ENCODE results near the gene LNPEP. TPM values are rescaled to one million over a fixed set of nuclear protein-coding genes. Genes with fewer than 3 reads are reported as not detected.
A peak's percentile ranks its signal among the peaks of the same experiment; 100 is the strongest.

Gene LNPEP
- total RNA-seq, 1 experiment from 2014 or later: 6.4 TPM

DNA sequence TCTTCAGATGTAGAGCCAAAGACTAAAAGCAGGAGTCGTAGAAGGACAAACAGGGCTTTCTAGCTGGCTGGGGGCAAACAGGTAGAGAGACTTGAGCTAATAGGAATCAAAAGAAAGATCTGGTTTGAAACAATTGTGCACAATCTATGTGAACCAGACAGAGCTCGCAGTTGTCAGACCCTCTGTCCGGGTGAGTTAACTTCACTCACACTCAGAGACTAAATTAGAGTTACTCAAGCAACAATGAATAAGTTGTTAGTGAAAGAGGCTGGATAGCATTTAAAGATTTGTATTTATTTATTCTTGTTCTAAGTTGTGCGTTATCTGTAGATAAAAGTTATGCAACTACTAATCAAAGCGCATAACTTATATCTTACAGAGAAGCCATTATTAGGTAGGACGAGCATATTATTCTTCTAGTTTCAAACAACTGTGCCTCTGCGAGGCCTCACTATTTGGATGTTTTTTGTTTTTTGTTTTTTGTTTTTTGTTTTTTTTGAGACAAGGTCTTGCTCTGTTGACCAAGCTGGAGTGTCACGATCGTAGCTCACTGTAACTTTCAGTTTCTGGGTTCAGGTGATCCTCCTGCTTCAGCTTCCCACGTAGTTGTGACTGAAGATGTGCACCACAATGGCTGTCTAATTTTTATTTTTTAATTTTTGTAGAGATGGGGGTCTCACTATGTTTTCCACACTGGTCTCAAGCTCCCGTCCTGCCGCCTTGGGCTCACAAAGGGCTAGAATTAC, 13.2 kb upstream of the LNPEP start:
- ATAC-seq (no peak), DNase-seq (ENCODE audit: low spot score) (no peak)
- H3K27ac Mint-ChIP-seq: no peak overlapping the region
- ChIA-PET CTCF (interaction anchor here (0.8 kb wide), 1 partner anchor 19 kb away, joined by 4 read pairs; no protein-coding TSS in a partner anchor), POLR2A (no interaction called here)
- no peaks in the 10 kb centered on the region for H3K36me3 Mint-ChIP-seq
- no peaks in the 10 kb centered on the region for H3K27me3 Mint-ChIP-seq (ENCODE audit: low read depth)
- H3K4me1 Mint-ChIP-seq: peaks cover 7% of the 10 kb centered on the region
- no peaks in the 10 kb centered on the region for H3K9me3 Mint-ChIP-seq
- no peak overlapping the region for H3K4me3 Mint-ChIP-seq
- TF ChIP-seq OVOL2 (CRISPR knock-in tag; IDR thresholded peaks at IDR 0.05; ENCODE audit: borderline replicate concordance) (no peak), SOX15 (CRISPR knock-in tag; IDR thresholded peaks at IDR 0.05) (no peak), ELF4 (CRISPR knock-in tag; IDR thresholded peaks at IDR 0.05; ENCODE audit: low read depth) (no peak), ESRRA (CRISPR knock-in tag; IDR thresholded peaks at IDR 0.05; ENCODE audit: borderline replicate concordance) (no peak), ZNF263 (CRISPR knock-in tag; IDR thresholded peaks at IDR 0.05; ENCODE audit: low read depth) (no peak), ZNF671 (CRISPR knock-in tag; IDR thresholded peaks at IDR 0.05) (no peak)
- TF ChIP-seq, protein P1, sequence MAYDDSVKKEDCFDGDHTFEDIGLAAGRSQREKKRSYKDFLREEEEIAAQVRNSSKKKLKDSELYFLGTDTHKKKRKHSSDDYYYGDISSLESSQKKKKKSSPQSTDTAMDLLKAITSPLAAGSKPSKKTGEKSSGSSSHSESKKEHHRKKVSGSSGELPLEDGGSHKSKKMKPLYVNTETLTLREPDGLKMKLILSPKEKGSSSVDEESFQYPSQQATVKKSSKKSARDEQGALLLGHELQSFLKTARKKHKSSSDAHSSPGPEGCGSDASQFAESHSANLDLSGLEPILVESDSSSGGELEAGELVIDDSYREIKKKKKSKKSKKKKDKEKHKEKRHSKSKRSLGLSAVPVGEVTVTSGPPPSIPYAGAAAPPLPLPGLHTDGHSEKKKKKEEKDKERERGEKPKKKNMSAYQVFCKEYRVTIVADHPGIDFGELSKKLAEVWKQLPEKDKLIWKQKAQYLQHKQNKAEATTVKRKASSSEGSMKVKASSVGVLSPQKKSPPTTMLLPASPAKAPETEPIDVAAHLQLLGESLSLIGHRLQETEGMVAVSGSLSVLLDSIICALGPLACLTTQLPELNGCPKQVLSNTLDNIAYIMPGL (CRISPR knock-in tag; IDR thresholded peaks at IDR 0.05): no peak
- TF ChIP-seq, protein P2, sequence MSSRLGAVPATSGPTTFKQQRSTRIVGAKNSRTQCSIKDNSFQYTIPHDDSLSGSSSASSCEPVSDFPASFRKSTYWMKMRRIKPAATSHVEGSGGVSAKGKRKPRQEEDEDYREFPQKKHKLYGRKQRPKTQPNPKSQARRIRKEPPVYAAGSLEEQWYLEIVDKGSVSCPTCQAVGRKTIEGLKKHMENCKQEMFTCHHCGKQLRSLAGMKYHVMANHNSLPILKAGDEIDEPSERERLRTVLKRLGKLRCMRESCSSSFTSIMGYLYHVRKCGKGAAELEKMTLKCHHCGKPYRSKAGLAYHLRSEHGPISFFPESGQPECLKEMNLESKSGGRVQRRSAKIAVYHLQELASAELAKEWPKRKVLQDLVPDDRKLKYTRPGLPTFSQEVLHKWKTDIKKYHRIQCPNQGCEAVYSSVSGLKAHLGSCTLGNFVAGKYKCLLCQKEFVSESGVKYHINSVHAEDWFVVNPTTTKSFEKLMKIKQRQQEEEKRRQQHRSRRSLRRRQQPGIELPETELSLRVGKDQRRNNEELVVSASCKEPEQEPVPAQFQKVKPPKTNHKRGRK (CRISPR knock-in tag; IDR thresholded peaks at IDR 0.05; ENCODE audit: borderline replicate concordance): no peak
- TF ChIP-seq, protein P3, sequence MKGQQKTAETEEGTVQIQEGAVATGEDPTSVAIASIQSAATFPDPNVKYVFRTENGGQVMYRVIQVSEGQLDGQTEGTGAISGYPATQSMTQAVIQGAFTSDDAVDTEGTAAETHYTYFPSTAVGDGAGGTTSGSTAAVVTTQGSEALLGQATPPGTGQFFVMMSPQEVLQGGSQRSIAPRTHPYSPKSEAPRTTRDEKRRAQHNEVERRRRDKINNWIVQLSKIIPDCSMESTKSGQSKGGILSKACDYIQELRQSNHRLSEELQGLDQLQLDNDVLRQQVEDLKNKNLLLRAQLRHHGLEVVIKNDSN (CRISPR knock-in tag; IDR thresholded peaks at IDR 0.05): no peak

DNA sequence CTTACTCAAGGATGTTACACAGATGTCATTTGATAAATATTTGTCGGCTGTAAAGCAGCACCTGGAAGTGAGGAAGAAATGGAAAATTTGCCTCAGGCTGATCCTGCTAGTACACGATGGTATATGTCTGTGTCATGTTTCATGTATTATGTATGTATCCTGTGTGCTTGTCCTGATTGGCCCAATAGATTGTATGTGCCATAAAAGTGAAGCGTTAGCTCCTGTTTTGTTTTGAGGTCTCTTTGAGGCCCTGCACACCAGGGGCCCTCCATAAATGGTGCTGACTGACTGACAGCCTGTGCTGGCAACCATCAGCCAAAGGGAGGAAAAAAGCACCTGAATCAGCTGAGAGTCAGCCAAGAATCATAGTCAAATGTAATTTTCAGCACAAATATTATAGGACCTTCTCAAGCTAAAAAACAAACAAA, 11.8 kb upstream of the LNPEP start:
- DNase-seq (ENCODE audit: low spot score) (no peak), ATAC-seq (no peak)
- Mint-ChIP-seq H3K27me3 (ENCODE audit: low read depth) (no peaks in the 10 kb centered on the region), H3K4me1 (peaks cover 7% of the 10 kb centered on the region), H3K4me3 (no peak overlapping the region), H3K36me3 (no peaks in the 10 kb centered on the region), H3K27ac (peak overlapping the region; percentile 6; the same call in 1 of the 2 replicates), H3K9me3 (no peaks in the 10 kb centered on the region)
- ChIA-PET POLR2A (interaction anchor here (0.7 kb wide), 1 partner anchor 282 kb away, joined by 3 read pairs; no protein-coding TSS in a partner anchor), CTCF (interaction anchor here (1.0 kb wide), 1 partner anchor 219 kb away, joined by 3 read pairs; the partner anchor contains the start of gene LIX1)
- TF ChIP-seq, protein P4, sequence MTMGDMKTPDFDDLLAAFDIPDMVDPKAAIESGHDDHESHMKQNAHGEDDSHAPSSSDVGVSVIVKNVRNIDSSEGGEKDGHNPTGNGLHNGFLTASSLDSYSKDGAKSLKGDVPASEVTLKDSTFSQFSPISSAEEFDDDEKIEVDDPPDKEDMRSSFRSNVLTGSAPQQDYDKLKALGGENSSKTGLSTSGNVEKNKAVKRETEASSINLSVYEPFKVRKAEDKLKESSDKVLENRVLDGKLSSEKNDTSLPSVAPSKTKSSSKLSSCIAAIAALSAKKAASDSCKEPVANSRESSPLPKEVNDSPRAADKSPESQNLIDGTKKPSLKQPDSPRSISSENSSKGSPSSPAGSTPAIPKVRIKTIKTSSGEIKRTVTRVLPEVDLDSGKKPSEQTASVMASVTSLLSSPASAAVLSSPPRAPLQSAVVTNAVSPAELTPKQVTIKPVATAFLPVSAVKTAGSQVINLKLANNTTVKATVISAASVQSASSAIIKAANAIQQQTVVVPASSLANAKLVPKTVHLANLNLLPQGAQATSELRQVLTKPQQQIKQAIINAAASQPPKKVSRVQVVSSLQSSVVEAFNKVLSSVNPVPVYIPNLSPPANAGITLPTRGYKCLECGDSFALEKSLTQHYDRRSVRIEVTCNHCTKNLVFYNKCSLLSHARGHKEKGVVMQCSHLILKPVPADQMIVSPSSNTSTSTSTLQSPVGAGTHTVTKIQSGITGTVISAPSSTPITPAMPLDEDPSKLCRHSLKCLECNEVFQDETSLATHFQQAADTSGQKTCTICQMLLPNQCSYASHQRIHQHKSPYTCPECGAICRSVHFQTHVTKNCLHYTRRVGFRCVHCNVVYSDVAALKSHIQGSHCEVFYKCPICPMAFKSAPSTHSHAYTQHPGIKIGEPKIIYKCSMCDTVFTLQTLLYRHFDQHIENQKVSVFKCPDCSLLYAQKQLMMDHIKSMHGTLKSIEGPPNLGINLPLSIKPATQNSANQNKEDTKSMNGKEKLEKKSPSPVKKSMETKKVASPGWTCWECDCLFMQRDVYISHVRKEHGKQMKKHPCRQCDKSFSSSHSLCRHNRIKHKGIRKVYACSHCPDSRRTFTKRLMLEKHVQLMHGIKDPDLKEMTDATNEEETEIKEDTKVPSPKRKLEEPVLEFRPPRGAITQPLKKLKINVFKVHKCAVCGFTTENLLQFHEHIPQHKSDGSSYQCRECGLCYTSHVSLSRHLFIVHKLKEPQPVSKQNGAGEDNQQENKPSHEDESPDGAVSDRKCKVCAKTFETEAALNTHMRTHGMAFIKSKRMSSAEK (CRISPR knock-in tag; IDR thresholded peaks at IDR 0.05; ENCODE audit: borderline replicate concordance): no peak
- no peak for TF ChIP-seq ZNF263 (CRISPR knock-in tag; IDR thresholded peaks at IDR 0.05; ENCODE audit: low read depth)
- no peak for TF ChIP-seq FOXJ3 (CRISPR knock-in tag; IDR thresholded peaks at IDR 0.05; ENCODE audit: borderline replicate concordance)
- no peak for TF ChIP-seq GTF2I (CRISPR knock-in tag; conservative IDR thresholded peaks at IDR 0.05)
- TF ChIP-seq ZNF232 (CRISPR knock-in tag; IDR thresholded peaks at IDR 0.05): no peak
- TF ChIP-seq TEAD1 (CRISPR knock-in tag; IDR thresholded peaks at IDR 0.05): no peak
- TF ChIP-seq NFYB (CRISPR knock-in tag; conservative IDR thresholded peaks at IDR 0.05; ENCODE audit: low read depth): no peak
- TF ChIP-seq, protein P5, sequence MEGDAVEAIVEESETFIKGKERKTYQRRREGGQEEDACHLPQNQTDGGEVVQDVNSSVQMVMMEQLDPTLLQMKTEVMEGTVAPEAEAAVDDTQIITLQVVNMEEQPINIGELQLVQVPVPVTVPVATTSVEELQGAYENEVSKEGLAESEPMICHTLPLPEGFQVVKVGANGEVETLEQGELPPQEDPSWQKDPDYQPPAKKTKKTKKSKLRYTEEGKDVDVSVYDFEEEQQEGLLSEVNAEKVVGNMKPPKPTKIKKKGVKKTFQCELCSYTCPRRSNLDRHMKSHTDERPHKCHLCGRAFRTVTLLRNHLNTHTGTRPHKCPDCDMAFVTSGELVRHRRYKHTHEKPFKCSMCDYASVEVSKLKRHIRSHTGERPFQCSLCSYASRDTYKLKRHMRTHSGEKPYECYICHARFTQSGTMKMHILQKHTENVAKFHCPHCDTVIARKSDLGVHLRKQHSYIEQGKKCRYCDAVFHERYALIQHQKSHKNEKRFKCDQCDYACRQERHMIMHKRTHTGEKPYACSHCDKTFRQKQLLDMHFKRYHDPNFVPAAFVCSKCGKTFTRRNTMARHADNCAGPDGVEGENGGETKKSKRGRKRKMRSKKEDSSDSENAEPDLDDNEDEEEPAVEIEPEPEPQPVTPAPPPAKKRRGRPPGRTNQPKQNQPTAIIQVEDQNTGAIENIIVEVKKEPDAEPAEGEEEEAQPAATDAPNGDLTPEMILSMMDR (IDR thresholded peaks at IDR 0.05): no peak
- TF ChIP-seq, protein P3 (CRISPR knock-in tag; IDR thresholded peaks at IDR 0.05): no peak
- no peak for TF ChIP-seq HMGA2 (CRISPR knock-in tag; IDR thresholded peaks at IDR 0.05)
- TF ChIP-seq, protein P6, sequence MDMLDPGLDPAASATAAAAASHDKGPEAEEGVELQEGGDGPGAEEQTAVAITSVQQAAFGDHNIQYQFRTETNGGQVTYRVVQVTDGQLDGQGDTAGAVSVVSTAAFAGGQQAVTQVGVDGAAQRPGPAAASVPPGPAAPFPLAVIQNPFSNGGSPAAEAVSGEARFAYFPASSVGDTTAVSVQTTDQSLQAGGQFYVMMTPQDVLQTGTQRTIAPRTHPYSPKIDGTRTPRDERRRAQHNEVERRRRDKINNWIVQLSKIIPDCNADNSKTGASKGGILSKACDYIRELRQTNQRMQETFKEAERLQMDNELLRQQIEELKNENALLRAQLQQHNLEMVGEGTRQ (CRISPR knock-in tag; IDR thresholded peaks at IDR 0.05): no peak
- TF ChIP-seq NR3C1 (CRISPR knock-in tag; conservative IDR thresholded peaks at IDR 0.05; ENCODE audit: low read depth): no peak
- no peak for TF ChIP-seq ELF4 (CRISPR knock-in tag; IDR thresholded peaks at IDR 0.05; ENCODE audit: low read depth)
- no peak for TF ChIP-seq FOXK1 (CRISPR knock-in tag; IDR thresholded peaks at IDR 0.05)
- TF ChIP-seq, protein P7, sequence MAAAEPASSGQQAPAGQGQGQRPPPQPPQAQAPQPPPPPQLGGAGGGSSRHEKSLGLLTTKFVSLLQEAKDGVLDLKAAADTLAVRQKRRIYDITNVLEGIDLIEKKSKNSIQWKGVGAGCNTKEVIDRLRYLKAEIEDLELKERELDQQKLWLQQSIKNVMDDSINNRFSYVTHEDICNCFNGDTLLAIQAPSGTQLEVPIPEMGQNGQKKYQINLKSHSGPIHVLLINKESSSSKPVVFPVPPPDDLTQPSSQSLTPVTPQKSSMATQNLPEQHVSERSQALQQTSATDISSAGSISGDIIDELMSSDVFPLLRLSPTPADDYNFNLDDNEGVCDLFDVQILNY (CRISPR knock-in tag; IDR thresholded peaks at IDR 0.05): no peak

Measured in WTC11 (cell line).